A673 (cell line): ENCODE results near the gene STXBP5. TPM values are rescaled to one million over a fixed set of nuclear protein-coding genes. Genes with fewer than 3 reads are reported as not detected.

Experiments
- BruUV-seq: library from RNA; stranded (reverse); fragments of 400-500 nt; replicated peaks from 2 replicates; lab custom pipeline; 2021; lab: Mats Ljungman, UMichigan
- CTCF ChIA-PET: fragments of 300-600 bp; sonication (Branson Sonifier 250); formaldehyde crosslinking; loops from one replicate; lab custom pipeline; 2022; ENCODE audit warnings: antibody characterized with exemption; lab: Charles Lee
- POLR2A ChIA-PET: fragments of 300-600 bp; sonication (Branson Sonifier 250); formaldehyde crosslinking; loops from one replicate; lab custom pipeline; 2022; ENCODE audit warnings: antibody characterized with exemption; ENCODE audit not compliant: low non-redundant PET; lab: Charles Lee
- DNase-seq: peaks from one replicate; pipeline ENCODE4 v3.0.0-alpha.2; 2015; ENCODE audit warnings: low spot score
- H3K27ac ChIP-seq: fragments of 200-600 bp; sonication (generic); 2 replicates; pipeline ENCODE4 v1.5.1; 2016; ENCODE audit warnings: mixed run types, low read depth, mild to moderate bottlenecking, mixed read lengths, antibody characterized with exemption, low read length; ENCODE audit not compliant: poor library complexity, severe bottlenecking
- H3K27me3 ChIP-seq: fragments of 200-600 bp; sonication (generic); replicated peaks from 2 replicates; pipeline ENCODE4 v1.6.1; 2017; ENCODE audit warnings: mixed run types, low read depth, mild to moderate bottlenecking, mixed read lengths, antibody characterized with exemption, low read length; ENCODE audit not compliant: insufficient read depth, poor library complexity
- H3K36me3 ChIP-seq: fragments of 200-600 bp; sonication (generic); 2 replicates; pipeline ENCODE4 v1.6.1; 2016; ENCODE audit warnings: mixed run types, mild to moderate bottlenecking, mixed read lengths, antibody characterized with exemption, low read length; ENCODE audit not compliant: insufficient read depth, poor library complexity, severe bottlenecking
- H3K4me1 ChIP-seq: fragments of 200-600 bp; sonication (generic); 2 replicates; pipeline ENCODE4 v1.6.1; 2017; ENCODE audit warnings: mixed run types, mild to moderate bottlenecking, mixed read lengths, antibody characterized with exemption, low read length; ENCODE audit not compliant: insufficient read depth, poor library complexity, severe bottlenecking
- H3K4me3 ChIP-seq: fragments of 200-600 bp; sonication (generic); 2 replicates; pipeline ENCODE4 v1.5.1; 2016; ENCODE audit warnings: low read depth, mixed run types, mild to moderate bottlenecking, mixed read lengths, low read length; ENCODE audit not compliant: poor library complexity, severe bottlenecking
- H3K9me3 ChIP-seq: fragments of 200-600 bp; sonication (generic); 2 replicates; pipeline ENCODE4 v1.6.1; 2016; ENCODE audit warnings: mixed run types, low read depth, mild to moderate bottlenecking, mixed read lengths, antibody characterized with exemption, low read length; ENCODE audit not compliant: poor library complexity, severe bottlenecking
- EZH2 ChIP-seq: fragments of 200-600 bp; sonication (generic); IDR thresholded peaks from 2 replicates; pipeline ENCODE4 v1.6.1; 2017; ENCODE audit warnings: borderline replicate concordance, low read depth, mild to moderate bottlenecking, mixed read lengths, antibody characterized with exemption, low read length; ENCODE audit not compliant: poor library complexity, severe bottlenecking
- intact Hi-C: fragments of 100-400 bp; cut with micrococcal nuclease; formaldehyde crosslinking; loops from one replicate; pipeline ENCODE4 v1.10.0; 2022; ENCODE audit not compliant: unreplicated experiment
- total RNA-seq: library from RNA; stranded (reverse); gene quantifications from 2 replicates; pipeline ENCODE4 v1.2.3, GENCODE V29; 2021
- TF ChIP-seq, protein P1 (sequence below): fragments of 300-800, 200-600 bp; sonication (generic); conservative IDR thresholded peaks from 2 replicates; pipeline ENCODE4 v1.5.1; 2017; ENCODE audit warnings: low read depth, mild to moderate bottlenecking, antibody characterized with exemption, low read length, moderate library complexity, mixed read lengths

The STXBP5 gene
- total RNA-seq, 1 experiment from 2014 or later: 14.5 TPM

DNA sequence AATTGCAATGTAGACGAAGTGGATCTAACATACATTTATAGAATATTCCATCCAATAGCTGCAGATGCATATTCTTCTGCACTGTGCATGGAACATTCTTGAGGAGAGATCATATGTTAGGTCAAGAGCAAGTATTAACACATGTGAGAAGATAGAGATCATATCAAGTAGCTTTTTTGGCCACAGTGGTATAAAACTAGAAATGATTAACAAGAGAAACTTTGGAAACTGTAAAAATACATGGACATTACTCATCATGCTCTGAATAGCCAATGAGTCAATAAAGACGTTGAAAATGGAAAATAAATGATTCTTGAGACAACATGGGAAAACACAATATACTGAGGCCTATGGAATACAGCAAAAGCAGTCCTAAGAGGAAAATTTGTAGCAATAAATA is 94.2 kb downstream of the STXBP5 start:
- TF ChIP-seq, protein P1, sequence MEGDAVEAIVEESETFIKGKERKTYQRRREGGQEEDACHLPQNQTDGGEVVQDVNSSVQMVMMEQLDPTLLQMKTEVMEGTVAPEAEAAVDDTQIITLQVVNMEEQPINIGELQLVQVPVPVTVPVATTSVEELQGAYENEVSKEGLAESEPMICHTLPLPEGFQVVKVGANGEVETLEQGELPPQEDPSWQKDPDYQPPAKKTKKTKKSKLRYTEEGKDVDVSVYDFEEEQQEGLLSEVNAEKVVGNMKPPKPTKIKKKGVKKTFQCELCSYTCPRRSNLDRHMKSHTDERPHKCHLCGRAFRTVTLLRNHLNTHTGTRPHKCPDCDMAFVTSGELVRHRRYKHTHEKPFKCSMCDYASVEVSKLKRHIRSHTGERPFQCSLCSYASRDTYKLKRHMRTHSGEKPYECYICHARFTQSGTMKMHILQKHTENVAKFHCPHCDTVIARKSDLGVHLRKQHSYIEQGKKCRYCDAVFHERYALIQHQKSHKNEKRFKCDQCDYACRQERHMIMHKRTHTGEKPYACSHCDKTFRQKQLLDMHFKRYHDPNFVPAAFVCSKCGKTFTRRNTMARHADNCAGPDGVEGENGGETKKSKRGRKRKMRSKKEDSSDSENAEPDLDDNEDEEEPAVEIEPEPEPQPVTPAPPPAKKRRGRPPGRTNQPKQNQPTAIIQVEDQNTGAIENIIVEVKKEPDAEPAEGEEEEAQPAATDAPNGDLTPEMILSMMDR: no peak
- TF ChIP-seq EZH2: no peak
- no peak for DNase-seq
- Histone ChIP-seq H3K27ac (no peak overlapping the region), H3K4me1 (no peaks in the 10 kb centered on the region), H3K27me3 (no peaks in the 10 kb centered on the region), H3K9me3 (peaks cover 12% of the 10 kb centered on the region), H3K4me3 (no peak overlapping the region), H3K36me3 (no peaks in the 10 kb centered on the region)
- BruUV-seq: no TSS peak
- POLR2A ChIA-PET: no interaction called here
- CTCF ChIA-PET: no interaction called here
- intact Hi-C loops: no loop called here

DNA sequence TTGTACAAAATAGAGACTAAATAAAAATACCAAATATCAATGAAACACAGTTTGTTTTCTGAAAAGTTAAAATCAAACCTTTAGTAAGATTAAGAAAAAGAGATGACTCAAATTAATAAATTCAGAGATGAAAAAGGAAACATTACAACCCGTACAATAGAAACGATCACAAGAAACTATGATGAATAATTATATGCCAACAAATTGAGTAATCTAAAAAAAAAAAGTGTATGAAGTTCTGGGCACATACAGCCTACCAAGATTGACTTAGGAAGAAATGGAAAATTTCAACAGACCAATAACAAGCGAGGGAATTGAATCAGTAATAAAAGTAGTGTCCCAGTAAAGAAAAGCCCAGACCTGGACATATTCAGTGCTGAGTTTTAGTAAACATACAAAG is 94.8 kb downstream of the STXBP5 start:
- H3K4me3 ChIP-seq: no peak overlapping the region

DNA sequence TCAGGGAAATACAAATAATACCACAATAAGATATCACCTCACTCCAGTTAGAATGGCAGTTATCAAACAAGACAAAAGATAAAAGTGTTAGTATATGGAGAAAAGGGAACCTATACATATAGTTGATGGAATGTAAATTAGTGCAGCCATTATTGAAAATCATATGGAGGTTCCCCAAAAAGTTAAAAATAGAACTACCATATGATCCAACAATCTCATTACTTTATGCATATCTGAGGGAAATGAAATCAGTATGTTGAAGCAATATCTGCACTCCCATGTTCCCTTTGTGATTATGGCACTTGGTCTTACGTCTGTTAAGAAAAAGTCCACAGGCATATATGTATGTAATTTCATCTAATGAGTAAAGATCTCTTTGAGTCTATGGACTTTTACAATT is 96.9 kb downstream of the STXBP5 start:
- H3K27ac ChIP-seq: no peak overlapping the region
- CTCF ChIA-PET: no interaction called here
- TF ChIP-seq EZH2: no peak
- TF ChIP-seq, protein P1: no peak
- DNase-seq: no peak
- no peaks in the 10 kb centered on the region for H3K36me3 ChIP-seq
- no peak overlapping the region for H3K4me3 ChIP-seq
- no peaks in the 10 kb centered on the region for H3K27me3 ChIP-seq
- POLR2A ChIA-PET: no interaction called here
- no TSS peak for BruUV-seq
- intact Hi-C loops: no loop called here
- H3K9me3 ChIP-seq: peaks cover 12% of the 10 kb centered on the region
- H3K4me1 ChIP-seq: no peaks in the 10 kb centered on the region

More for the DNA sequence above, 94.8 kb downstream of the STXBP5 start:
- ChIA-PET CTCF (no interaction called here), POLR2A (no interaction called here)
- TF ChIP-seq EZH2: no peak
- TF ChIP-seq, protein P1: no peak
- Histone ChIP-seq H3K9me3 (peaks cover 12% of the 10 kb centered on the region), H3K27ac (no peak overlapping the region), H3K36me3 (no peaks in the 10 kb centered on the region), H3K27me3 (no peaks in the 10 kb centered on the region), H3K4me1 (no peaks in the 10 kb centered on the region)
- no peak for DNase-seq
- BruUV-seq: no TSS peak
- intact Hi-C loops: no loop called here
